Endothelial cell of umbilical vein (primary cell): Measurements from ENCODE around the gene TDO2. TPM values are rescaled to one million over a fixed set of nuclear protein-coding genes. Genes with fewer than 3 reads are reported as not detected.

Experiments
- BruUV-seq: library from RNA; stranded (reverse); fragments of 400-500 nt; replicated peaks from 2 replicates; lab custom pipeline; 2021; lab: Mats Ljungman, UMichigan
- CTCF ChIA-PET: fragments of 300-600, 350-600 bp; sonication (Branson Sonifier 250); formaldehyde crosslinking; loops from one replicate; lab custom pipeline; 2021; ENCODE audit warnings: antibody characterized with exemption, inconsistent platforms; lab: Charles Lee
- POLR2A ChIA-PET: fragments of 300-600, 350-600 bp; sonication (Branson Sonifier 250); formaldehyde crosslinking; loops from one replicate; lab custom pipeline; 2021; ENCODE audit warnings: antibody characterized with exemption, inconsistent platforms; lab: Charles Lee
- DNase-seq: peaks from one replicate; pipeline ENCODE4 v3.0.0-alpha.2; 2011; ENCODE audit warnings: low read depth, low spot score
- FAIRE-seq: peaks from 2 replicates; lab custom pipeline; 2011; peaks lifted over from hg19 to GRCh38; lab: Jason Lieb, UNC
- H2AFZ ChIP-seq: 2 replicates; pipeline ENCODE4 v1.6.0; 2012; ENCODE audit warnings: low read depth, low read length, control low read depth, inconsistent platforms
- H3K27ac ChIP-seq: 2 replicates; pipeline ENCODE4 v1.5.1; 2011; ENCODE audit warnings: low read depth, mild to moderate bottlenecking, control low read depth, low read length, moderate library complexity; ENCODE audit not compliant: insufficient read depth
- H3K27me3 ChIP-seq, 2 experiments: 2 replicates each; pipeline versions ENCODE4 v1.6.0 to v1.6.1; 2011; ENCODE audit warnings: low read length in 2 of 2, mixed read lengths in 1 of 2; ENCODE audit not compliant: control insufficient read depth in 2 of 2, insufficient read depth in 2 of 2
- H3K36me3 ChIP-seq, 2 experiments: 2 replicates in 1 of 2; 3 replicates in 1 of 2; pipeline ENCODE4 v1.5.1; 2011; ENCODE audit warnings: low read length in 2 of 2, mild to moderate bottlenecking in 1 of 2, moderate library complexity in 1 of 2; ENCODE audit not compliant: control insufficient read depth in 2 of 2, insufficient read depth in 2 of 2; ENCODE audit errors: extremely low read depth in 1 of 2
- H3K4me1 ChIP-seq: 3 replicates; pipeline ENCODE4 v1.5.1; 2011; ENCODE audit warnings: mild to moderate bottlenecking, low read length; ENCODE audit not compliant: control insufficient read depth, insufficient read depth; ENCODE audit errors: extremely low read depth
- H3K4me2 ChIP-seq: 2 replicates; pipeline ENCODE4 v1.6.1; 2011; ENCODE audit warnings: low read length, control low read depth, mixed read lengths; ENCODE audit not compliant: insufficient read depth
- H3K4me3 ChIP-seq, 3 experiments: fragments of 200-600 bp in 1 of 3; sonication (generic), shearing (Covaris generic) in 1 of 3; replicated peaks in 1 of 3; 2 replicates each; pipeline ENCODE4 v1.5.1; 2011 to 2016; ENCODE audit warnings: control low read depth in 3 of 3, low read length in 3 of 3, mild to moderate bottlenecking in 2 of 3, inconsistent platforms in 1 of 3, low read depth in 1 of 3, moderate library complexity in 1 of 3; ENCODE audit not compliant: insufficient read depth in 1 of 3
- H3K79me2 ChIP-seq: 2 replicates; pipeline ENCODE4 v1.6.0; 2012; ENCODE audit warnings: low read length, inconsistent platforms; ENCODE audit not compliant: control insufficient read depth, insufficient read depth
- H3K9ac ChIP-seq: replicated peaks from 2 replicates; pipeline ENCODE3; 2011; ENCODE audit warnings: low read length, control low read depth; ENCODE audit not compliant: insufficient read depth; ENCODE audit errors: extremely low read depth
- H3K9me1 ChIP-seq: replicated peaks from 3 replicates; pipeline ENCODE4 v1.6.0; 2011; ENCODE audit warnings: mild to moderate bottlenecking, low read length; ENCODE audit not compliant: control insufficient read depth, insufficient read depth; ENCODE audit errors: extremely low read depth
- H3K9me3 ChIP-seq: replicated peaks from 2 replicates; pipeline ENCODE4 v1.5.1; 2012; ENCODE audit warnings: low read length, inconsistent platforms; ENCODE audit not compliant: control insufficient read depth, insufficient read depth
- H4K20me1 ChIP-seq: replicated peaks from 2 replicates; pipeline ENCODE3; 2011; ENCODE audit warnings: mild to moderate bottlenecking, low read length; ENCODE audit not compliant: control insufficient read depth, insufficient read depth; ENCODE audit errors: extremely low read depth
- CTCF ChIP-seq, 2 donors: IDR thresholded peaks; 1 replicate in 1 of 2; 2 replicates in 1 of 2; pipeline ENCODE4 v1.5.1; 2011; ENCODE audit warnings: low read length in 2 of 2, mild to moderate bottlenecking in 2 of 2, moderate library complexity in 2 of 2, control low read depth in 1 of 2, inconsistent platforms in 1 of 2, low read depth in 1 of 2; ENCODE audit not compliant: insufficient read depth in 1 of 2; ENCODE audit errors: extremely low read depth in 1 of 2
- EZH2 ChIP-seq: IDR thresholded peaks from 2 replicates; pipeline ENCODE4 v1.6.1; 2012; ENCODE audit warnings: borderline replicate concordance, low read depth, mild to moderate bottlenecking, moderate library complexity, low read length, inconsistent platforms; ENCODE audit not compliant: severe bottlenecking
- FOS ChIP-seq: IDR thresholded peaks from 2 replicates; pipeline ENCODE4 v1.6.1; 2011; ENCODE audit warnings: mild to moderate bottlenecking, low read length, moderate library complexity, borderline replicate concordance; ENCODE audit not compliant: insufficient read depth
- GATA2 ChIP-seq: IDR thresholded peaks from 2 replicates; pipeline ENCODE4 v1.7.0; 2011; ENCODE audit warnings: low read depth, mild to moderate bottlenecking, moderate library complexity, mixed read lengths, low read length; ENCODE audit not compliant: insufficient read length, insufficient read depth
- JUN ChIP-seq: IDR thresholded peaks from 2 replicates; pipeline ENCODE4 v1.6.1; 2011; ENCODE audit warnings: borderline replicate concordance, low read depth; ENCODE audit not compliant: insufficient read length, insufficient read depth
- MAX ChIP-seq: IDR thresholded peaks from 2 replicates; pipeline ENCODE4 v1.6.1; 2011; ENCODE audit not compliant: insufficient read depth, insufficient read length
- MYC ChIP-seq: IDR thresholded peaks from one replicate; pipeline ENCODE4 v1.6.1; 2011; ENCODE audit warnings: mild to moderate bottlenecking, low read depth, low read length
- POLR2A ChIP-seq: IDR thresholded peaks from 2 replicates; pipeline ENCODE4 v1.6.1; 2012; ENCODE audit warnings: low read depth, mild to moderate bottlenecking, control low read depth, low read length
- POLR2AphosphoS5 ChIP-seq: IDR thresholded peaks from 2 replicates; pipeline ENCODE4 v1.6.1; 2012; ENCODE audit warnings: low read depth, mild to moderate bottlenecking, control low read depth, low read length, moderate library complexity; ENCODE audit not compliant: insufficient read depth
- dilution Hi-C: fragments of 300-500 bp; cut with MboI; formaldehyde crosslinking; loops from one replicate; pipeline ENCODE4 v1.15.0; 2019; ENCODE audit warnings: low sequenced_read_pairs; ENCODE audit not compliant: extremely low pct_ligation_motif_present
- intact Hi-C: fragments of 100-400 bp; cut with micrococcal nuclease; formaldehyde crosslinking; loops from one replicate; pipeline ENCODE4 v1.10.0; 2022
- polyA plus RNA-seq, 4 experiments: library from polyadenylated mRNA; depleted of rRNA in 3 of 4; stranded (reverse) in 3 of 4; unstranded in 1 of 4; fragments of >200 nt; gene quantifications; 2 replicates each; pipeline versions ENCODE4 v1.2.1 to v1.2.3, GENCODE V29; 2011 to 2012; ENCODE audit warnings: missing spikeins in 1 of 4
- total RNA-seq: library from RNA; stranded (reverse); gene quantifications from 2 replicates; pipeline ENCODE4 v1.2.3, GENCODE V29; 2021

The TDO2 gene
- total and polyA plus RNA-seq, 2 donors (not counting 3 experiments of a cell fraction or from before 2014, with no cell fraction given) = not detected

GRCh38 chr4:155909615-155910226 is 6.2 kb downstream of the TDO2 start:
- CTCF ChIA-PET = no interaction called here
- H3K4me1 ChIP-seq = no peaks in the 10 kb centered on the region
- dilution Hi-C loops = no loop called here
- H3K36me3 ChIP-seq = no peaks in the 10 kb centered on the region
- H3K9ac ChIP-seq = no peak overlapping the region
- intact Hi-C loops = no loop called here
- POLR2A ChIA-PET = no interaction called here
- H3K9me1 ChIP-seq = no peaks in the 10 kb centered on the region
- no peak overlapping the region for H3K4me2 ChIP-seq
- H3K27me3 ChIP-seq = no peaks in the 10 kb centered on the region
- TF ChIP-seq CTCF (IDR thresholded peaks at IDR 0.05; ENCODE audit: extremely low read depth in 1 of 2, insufficient read depth in 1 of 2, low read depth in 1 of 2, low read length in 2 of 2) = no peak
- TF ChIP-seq MYC = no peak
- TF ChIP-seq EZH2 = no peak
- TF ChIP-seq FOS = no peak
- no peak for TF ChIP-seq GATA2
- TF ChIP-seq MAX = no peak
- no peak for TF ChIP-seq POLR2A
- TF ChIP-seq JUN = no peak
- TF ChIP-seq POLR2AphosphoS5 = no peak
- DNase-seq = no peak
- H3K9me3 ChIP-seq = no peaks in the 10 kb centered on the region
- no peaks in the 10 kb centered on the region for H4K20me1 ChIP-seq
- no peaks in the 10 kb centered on the region for H3K79me2 ChIP-seq
- no peak overlapping the region for H3K27ac ChIP-seq
- H2AFZ ChIP-seq = no peak overlapping the region
- BruUV-seq = no TSS peak
- no peak overlapping the region for H3K4me3 ChIP-seq
- FAIRE-seq = no peak
